LNCaP clone FGC (cell line): ENCODE measurements around the gene TMEM256.

Experiments
- DNase-seq: peaks from one replicate; pipeline ENCODE4 v3.0.0-alpha.2; 2011; ENCODE audit warnings: low read depth
- H3K4me3 ChIP-seq: 2 replicates; pipeline ENCODE4 v1.5.1; 2011; ENCODE audit warnings: mild to moderate bottlenecking, low read depth, low read length, control low read depth
- CTCF ChIP-seq: IDR thresholded peaks from 2 replicates; pipeline ENCODE4 v1.5.1; 2012; ENCODE audit warnings: mild to moderate bottlenecking; ENCODE audit not compliant: control insufficient read depth, insufficient read depth; ENCODE audit errors: extremely low read depth

The TMEM256 gene

GRCh38 chr17:7408252-7408727 lies 4.4 kb upstream of the TMEM256 start:
- DNase-seq = no peak
- TF ChIP-seq CTCF = no peak
- no peak overlapping the region for H3K4me3 ChIP-seq

- no peak within 1 kb of the TSS for H3K4me3 ChIP-seq
- TF ChIP-seq CTCF = no peak
- DNase-seq = no peak
Observed at GRCh38 chr17:7407485-7408251, 3.8 kb upstream of the TMEM256 start, which contains the start of gene NLGN2. Gene NLGN2 (plus strand): TSS chr17:7407845. CDS start chr17:7408256, 411 bp downstream.

- H3K4me3 ChIP-seq = no peak overlapping the region
- no peak for TF ChIP-seq CTCF
- no peak for DNase-seq
Observed at GRCh38 chr17:7407082-7407481, 3.2 kb upstream of the TMEM256 start.

GRCh38 chr17:7406235-7406825 lies 2.4 kb upstream of the TMEM256 start:
- DNase-seq = no peak
- TF ChIP-seq CTCF = no peak
- no peak overlapping the region for H3K4me3 ChIP-seq

- no peak for DNase-seq
- peak overlapping the region; percentile 62 for H3K4me3 ChIP-seq
- TF ChIP-seq CTCF = no peak
Observed at GRCh38 chr17:7405350-7406234, 1.7 kb upstream of the TMEM256 start.

GRCh38 chr17:7404737-7405349 lies 946 bp upstream of the TMEM256 start:
- peak overlapping the region; percentile 62 for H3K4me3 ChIP-seq
- no peak for TF ChIP-seq CTCF
- no peak for DNase-seq
